OCI-LY7 (cell line): Measurements from ENCODE around the gene HOTAIR.

Experiments used
- CTCF ChIP-seq: fragments of 200-600 bp; sonication (generic); conservative IDR thresholded peaks from 2 replicates; pipeline ENCODE4 v1.5.1; 2014; ENCODE audit warnings: mild to moderate bottlenecking, antibody characterized with exemption, low read length, moderate library complexity, mixed read lengths
- EZH2phosphoT487 ChIP-seq: fragments of 200-600 bp; sonication (generic); IDR thresholded peaks from 2 replicates; pipeline ENCODE4 v1.6.1; 2018; ENCODE audit warnings: low read depth, borderline replicate concordance, mild to moderate bottlenecking, mixed run types, antibody characterized with exemption, low read length, moderate library complexity, mixed read lengths

GRCh38 chr12:53967421-53967925 is 7.3 kb downstream of the HOTAIR start:
- TF ChIP-seq CTCF (no peak), EZH2phosphoT487 (no peak)
